ENCODE measurements around the gene GIT2.

DNA sequence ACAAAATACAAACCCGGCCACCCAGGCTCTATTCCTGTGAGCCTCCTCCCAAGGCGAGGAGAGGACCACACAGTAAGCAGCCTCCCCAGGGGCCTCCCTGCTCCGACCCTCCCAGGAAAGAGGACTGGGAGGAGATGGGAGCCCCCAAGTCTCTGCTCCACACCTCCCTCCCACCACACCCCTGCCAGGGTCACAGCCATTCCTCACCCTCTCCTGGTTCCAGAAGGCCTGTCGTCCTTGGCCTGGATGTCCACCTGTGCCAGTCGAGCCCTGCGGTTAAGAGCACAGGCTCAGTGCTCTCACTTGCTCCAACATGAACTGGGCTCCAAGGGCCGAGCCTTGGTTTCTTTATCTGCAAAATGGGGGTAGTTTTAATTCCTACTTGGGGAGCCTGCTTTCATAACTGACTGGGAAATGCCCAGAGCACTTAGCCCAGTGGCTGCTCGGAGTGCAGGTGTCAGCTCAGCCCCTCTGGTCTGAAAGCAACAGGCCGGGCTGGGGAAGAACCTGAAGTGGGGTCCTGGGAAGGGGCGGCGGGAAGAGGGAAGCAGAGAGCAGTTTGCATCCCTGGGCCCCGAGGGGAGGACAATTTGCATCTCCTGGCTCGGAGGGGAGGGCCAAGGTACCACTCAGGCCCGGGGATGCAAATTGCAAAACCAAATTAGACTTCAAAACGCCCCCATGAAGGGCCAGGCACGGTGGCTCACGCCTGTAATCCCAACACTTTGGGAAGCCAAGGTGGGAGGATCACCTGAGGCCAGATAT, 72.5 kb downstream of the GIT2 start:
- TF ChIP-seq CTCF (IDR thresholded peaks at IDR 0.05) (no peak), SIN3A (IDR thresholded peaks at IDR 0.05; ENCODE audit: borderline replicate concordance, insufficient read depth, low read depth, low read length) (no peak), REST (IDR thresholded peaks at IDR 0.05; ENCODE audit: insufficient read depth in 1 of 2, low read depth in 2 of 2, low read length in 1 of 2) (no peak), TCF7L2 (IDR thresholded peaks at IDR 0.05; ENCODE audit: low read depth, low read length) (no peak), POLR2AphosphoS5 (IDR thresholded peaks at IDR 0.05; ENCODE audit: low read depth, low read length) (no peak)

All from Panc1 (cell line).